Activated T-cell treated with anti-CD3 and anti-CD28 coated beads for 24 hours (primary cell): ENCODE data around the gene NHLH1.
A peak's percentile ranks its signal among the peaks of the same experiment; 100 is the strongest.
"Not testable (repeated sequence)": the region's sequence is repeated elsewhere in the genome, so short reads cannot be mapped to it uniquely, and the experiment has no call there.

Experiments used
- DNase-seq: peaks from one replicate; pipeline ENCODE4 v3.0.0-alpha.2; 2020; ENCODE audit warnings: low read depth

NHLH1 gene

GRCh38 chr1:160384812-160385211 is 17.9 kb downstream of the NHLH1 start:
- not testable (repeated sequence) for DNase-seq

- DNase-seq: not testable (repeated sequence)
Observed at GRCh38 chr1:160388406-160388805, 21.5 kb downstream of the NHLH1 start.

DNA sequence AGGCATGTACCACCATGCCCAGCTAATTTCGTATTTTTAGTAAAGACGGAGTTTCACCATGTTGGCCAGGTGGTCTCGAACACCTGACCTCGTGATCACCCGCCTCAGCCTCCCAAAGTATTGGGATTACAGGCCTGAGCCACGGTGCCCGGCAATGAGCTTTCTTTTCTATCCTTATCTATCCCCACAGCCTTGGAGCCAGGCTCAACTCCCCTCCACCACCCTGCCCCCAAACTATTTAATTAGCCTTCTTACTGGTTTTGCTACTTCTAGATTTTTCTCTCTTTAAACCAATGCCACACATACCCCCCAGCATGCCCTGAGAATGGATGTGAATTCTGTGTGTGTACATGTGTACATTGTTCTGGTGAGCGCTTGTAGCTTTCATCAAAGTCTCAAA is 27.8 kb downstream of the NHLH1 start:
- no peak for DNase-seq

GRCh38 chr1:160397651-160398050 is 30.8 kb downstream of the NHLH1 start:
- no peak for DNase-seq

DNA sequence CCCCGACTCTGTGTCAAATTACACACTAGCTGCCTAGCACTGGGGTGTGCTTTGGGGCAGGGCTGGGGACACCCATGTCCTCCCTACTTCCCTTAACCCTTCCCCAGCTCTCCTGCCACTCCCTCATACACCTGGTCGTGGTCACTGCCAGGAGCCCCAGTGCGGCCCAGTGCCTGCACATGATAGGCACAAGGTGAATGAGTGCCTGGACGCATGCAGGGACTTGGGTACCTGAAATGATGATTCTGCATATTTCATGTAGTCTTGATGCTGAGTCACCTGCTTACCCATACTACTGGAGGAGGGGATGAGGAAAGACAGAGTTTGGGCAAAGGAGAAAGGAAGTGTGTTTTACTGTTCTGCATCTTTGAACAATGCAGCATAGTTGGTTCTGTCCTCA is 32.0 kb downstream of the NHLH1 start:
- DNase-seq: no peak

DNA sequence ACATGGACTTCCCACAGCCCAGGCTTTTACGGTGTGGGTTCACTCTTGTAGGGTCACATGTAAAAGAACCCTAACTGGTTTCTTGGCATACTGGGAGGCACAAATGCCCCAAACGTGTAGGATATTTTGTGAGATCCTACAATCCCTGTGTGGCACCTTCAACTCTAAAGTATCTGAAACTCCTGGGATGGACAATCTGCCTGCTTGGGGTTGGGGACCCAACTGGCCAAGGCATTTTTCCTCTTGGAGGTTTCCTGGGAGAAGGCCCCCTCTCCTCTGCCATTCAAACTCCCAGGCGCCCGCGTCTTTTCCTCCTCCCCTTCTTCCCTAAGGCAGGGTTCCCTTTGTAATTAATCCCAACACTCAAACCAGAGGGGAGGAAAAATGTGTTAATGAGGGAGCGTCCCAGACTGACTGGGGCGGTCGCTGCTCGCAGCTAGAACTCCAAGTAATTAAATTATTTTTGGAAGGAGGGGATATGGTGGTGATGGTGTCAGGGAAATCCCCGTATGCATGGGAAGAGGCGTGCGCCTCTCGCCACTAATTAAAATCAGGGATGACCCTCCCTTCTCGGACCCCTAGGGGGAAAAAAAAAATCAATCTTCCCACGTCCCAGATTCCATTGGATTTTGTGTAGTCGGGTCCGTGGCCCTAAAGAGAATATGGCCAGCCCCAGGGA is 32.8 kb downstream of the NHLH1 start:
- no peak for DNase-seq

DNA sequence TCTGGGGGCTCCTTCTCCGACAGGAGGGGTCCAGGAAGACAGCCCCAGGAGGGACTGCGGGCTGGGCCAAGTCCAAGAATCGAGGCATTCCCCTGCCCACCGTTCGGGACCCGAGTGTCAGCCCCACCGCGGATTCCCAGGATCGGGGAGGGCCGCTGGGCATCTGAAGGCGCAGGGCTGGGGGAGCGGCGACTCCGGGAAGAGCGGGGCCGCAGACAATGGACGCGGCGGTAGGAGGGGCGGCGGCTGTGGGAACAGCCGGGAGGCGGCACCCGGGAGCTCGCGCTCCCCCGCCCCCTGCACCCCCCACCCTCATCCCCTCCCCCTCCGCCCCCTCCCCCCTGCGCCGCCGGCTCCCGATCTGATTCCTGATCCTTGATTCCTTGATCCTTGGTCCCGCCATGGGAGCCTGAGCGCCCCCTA is 33.4 kb downstream of the NHLH1 start, which contains the start of gene VANGL2:
Gene VANGL2, plus strand, starts transcription at position 342 of the 423 bp plus-strand sequence. CDS start 15,274 bp downstream, outside the sequence.
- DNase-seq: peak; percentile 19

DNA sequence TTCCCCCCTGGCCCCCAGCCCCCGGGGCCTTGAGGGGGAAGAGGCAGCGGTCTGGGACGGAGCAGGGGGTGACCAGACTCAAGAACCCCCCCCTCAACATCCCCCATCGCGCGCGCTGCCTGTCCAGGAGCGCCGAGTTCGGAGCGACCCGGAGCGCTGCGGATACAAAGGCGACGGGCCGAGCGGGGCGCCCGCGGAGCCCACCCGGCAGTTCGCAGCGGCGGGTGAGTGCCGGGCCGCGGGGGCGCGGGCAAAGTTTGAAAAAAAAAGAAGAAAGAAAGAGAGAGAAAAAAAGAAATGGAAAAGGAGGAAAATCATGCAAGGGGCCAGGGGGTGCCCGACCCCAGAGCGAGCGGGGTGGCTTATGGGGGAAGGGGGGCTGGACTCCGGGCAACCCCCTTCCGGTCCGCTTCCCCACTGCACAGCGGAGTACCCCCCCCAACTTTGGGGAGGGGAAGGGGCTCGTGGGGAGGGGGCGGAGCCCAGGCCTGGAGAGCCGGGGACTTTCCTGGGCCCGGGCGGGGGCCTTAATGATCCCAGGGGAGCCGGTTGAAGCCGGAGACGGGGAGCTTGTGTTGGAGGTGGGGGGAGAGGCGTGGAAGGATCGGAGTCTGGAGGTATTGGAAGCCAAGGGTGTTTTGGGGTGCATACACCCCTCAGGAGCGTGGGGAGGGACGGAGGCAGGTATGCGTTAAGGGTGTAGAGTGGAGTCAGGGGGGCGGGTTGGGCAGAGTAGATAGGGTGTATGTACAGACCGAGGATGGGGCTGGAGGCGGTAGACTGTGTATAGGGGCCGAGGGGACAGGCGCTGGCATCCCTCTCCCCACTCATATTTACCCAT is 34.0 kb downstream of the NHLH1 start:
- DNase-seq: no peak

DNA sequence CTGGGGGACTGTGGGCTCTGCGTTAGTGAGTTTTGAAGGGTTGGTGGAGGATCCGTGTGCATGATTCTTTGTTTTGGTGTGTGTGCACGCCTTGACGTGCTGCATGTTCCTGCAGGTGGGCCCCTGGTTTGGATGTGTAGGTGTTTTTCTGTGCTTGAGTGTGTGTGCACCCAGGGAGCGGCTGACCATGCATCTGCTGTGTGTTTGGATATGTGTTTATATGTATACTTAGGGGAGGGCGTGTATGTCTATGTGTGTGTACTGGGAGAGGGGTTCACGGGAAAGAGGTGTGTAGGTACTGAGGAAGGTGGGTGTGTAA is 34.6 kb downstream of the NHLH1 start:
- no peak for DNase-seq

- no peak for DNase-seq
Observed at GRCh38 chr1:160402001-160402795, 35.3 kb downstream of the NHLH1 start.

- no peak for DNase-seq
Observed at GRCh38 chr1:160403244-160403643, 36.4 kb downstream of the NHLH1 start.

- no peak for DNase-seq
Observed at GRCh38 chr1:160404094-160404493, 37.2 kb downstream of the NHLH1 start.

DNA sequence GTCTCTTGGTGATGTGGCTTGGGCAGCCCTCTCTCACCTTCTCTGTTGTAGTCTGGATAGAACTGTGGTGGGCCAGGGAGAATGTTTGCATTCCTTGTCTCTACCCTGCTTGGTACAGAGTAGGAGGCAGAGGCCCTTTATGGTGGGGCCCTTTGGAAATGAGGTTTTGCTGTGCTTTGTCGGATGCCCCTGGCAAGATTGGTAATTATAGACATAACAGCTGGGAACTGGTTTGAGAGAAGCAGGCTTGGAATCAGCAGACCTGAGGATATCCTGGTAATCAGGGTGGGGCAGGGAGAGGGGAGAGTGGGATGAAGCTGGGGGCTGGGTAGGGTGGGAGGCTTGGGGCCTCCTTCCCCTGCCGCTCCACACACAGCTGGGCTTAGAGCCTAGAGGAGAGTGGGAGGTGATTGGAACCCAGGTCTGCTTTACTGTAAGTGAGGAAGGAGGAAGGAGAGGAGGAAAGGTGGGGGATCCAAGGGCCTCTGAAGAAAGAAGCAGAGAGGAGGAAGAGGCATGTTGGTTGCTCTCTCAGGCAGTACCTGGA is 38.5 kb downstream of the NHLH1 start:
- no peak for DNase-seq

DNA sequence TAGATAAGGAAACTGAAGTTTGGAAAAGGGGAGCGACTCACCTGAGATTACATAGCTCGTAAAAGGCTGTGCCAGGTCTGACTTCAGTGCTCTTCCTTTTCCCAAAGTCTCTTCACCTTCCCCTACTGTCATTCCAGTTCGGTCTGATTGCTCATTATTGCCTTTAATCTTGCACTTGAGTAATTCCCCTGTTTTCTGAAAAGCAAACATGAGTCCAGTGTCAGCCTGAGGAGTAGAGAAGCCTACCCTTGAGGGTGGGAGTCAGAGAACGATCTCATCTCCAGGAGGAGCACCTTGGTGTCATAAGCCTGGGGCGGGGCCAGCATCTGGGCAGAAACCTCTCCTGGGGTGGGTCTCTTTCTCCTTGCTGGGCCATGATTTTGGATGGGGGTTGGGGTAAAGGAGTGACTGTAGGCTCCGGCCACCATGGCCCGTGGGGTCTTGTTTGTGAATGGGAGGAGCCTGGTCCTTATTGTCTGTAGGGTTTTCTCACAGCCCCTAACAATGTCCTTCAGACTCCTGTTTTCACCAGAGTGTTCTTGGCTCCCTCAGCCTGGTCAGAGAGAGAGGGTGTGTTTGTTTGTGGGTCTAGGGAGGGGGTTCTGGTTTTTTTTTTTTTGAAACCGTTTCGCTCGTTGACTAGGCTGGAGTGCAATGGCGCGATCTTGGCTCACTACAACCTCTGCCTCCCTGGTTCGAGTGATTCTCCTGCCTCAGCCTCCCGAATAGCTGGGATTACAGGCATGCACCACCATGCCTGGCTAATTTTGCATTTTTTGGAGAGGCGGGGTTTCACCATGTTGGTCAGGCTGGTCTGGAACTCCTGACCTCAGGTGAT is 39.5 kb downstream of the NHLH1 start:
- DNase-seq: no peak

GRCh38 chr1:160407839-160408801 is 41.2 kb downstream of the NHLH1 start:
- no peak for DNase-seq

DNA sequence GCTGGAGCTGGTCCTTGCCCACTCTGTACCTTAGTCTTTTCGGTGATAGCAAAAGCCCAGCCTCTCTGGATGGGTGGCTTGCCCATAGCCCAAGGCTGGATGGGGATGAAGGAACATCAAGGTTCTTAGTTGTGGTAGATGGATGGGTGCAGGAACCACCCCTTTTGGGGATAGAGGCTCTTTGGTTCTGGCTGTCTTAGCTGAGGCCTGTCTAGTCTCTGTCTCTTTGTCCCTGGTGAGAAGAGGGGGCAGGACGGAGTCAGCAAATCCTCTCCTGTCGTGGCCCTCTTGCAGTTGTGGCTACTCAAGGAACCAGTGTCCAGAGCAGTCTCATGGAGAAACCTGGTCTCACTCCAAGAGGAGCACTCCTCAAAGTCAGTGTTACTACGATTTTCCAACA is 42.0 kb downstream of the NHLH1 start:
- DNase-seq: no peak

DNA sequence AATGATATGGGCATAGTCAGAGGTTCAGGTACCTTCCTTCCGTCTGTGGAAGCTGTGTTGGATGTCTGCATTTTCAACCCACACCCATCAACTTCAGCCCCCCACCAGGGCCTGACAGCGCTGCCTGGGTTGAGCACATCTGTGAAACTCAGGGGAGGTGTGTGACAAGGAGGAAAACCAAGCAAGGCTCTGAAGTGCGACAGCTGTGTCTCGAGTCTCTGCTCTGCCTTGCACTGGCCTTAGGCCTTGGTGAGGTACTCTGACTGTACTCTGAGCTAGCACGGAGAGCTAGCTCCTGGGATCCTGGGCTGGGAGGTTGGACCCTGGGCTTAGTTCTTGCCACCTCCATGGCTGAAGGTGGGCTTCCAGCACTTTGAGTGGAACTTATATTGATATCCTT is 42.6 kb downstream of the NHLH1 start:
- no peak for DNase-seq

DNA sequence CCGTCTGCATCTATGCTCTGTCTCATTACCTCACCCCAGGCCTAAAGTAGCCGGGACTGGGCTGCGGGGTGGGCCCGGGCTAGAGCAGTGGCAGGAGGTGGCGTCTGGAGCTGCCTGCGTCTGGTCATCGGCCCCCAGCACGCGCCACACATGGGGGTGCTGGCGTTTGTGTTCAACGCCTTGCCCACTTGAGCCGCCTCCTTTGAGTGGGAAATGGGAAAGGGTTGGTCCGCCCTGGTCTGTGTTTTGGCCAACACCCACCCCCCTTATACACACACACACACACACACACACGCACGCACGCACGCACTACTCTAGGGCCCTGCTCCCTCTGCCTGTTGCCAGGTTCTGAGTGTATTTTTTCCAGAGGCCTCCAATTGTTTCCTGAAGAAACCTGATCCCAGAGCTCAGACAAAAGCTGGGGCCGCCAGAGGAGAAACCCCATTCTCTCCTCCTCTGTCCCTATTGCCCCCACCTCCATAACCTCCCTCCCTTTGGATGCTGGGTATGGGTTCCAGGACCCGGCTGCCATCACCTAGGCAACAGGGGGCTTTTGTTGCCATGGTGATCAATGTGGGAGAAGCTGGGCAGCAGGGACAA is 43.6 kb downstream of the NHLH1 start:
- DNase-seq: no peak

DNA sequence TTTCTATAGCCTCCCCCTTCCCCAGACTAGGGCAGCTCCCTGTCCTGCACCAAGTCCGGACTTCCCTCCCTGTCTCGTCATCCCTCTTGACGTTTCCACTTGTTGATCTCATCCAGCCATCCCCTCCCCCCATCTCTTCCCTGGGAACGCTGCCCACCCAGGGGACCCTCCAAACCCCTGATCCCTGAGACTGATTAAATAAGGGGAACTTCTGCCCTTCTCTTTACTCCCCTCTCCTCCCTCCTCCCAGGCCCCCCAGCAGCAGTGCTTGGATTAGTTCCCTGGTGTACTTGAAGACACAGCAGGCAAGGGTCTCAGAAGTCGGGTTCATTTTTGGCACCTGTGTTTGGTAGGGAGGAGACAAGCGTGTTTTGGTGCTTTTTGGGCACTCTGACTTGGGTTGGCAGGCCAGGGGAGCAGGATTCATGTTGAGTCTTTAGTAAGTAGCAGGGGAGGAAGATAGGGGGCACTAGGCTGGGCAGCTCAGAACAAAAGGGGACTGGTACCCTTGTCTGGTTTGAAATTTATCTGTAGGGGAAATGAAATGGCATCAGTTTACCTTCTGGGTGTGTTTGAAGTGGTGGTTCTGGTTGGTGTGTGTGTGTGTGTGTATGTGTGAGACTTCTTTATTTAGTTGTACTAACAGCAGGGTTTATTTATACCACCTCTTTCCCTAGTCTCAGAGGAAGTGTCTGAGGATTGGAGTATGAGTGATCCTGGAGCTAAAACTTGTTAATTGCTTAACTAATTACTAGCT is 44.6 kb downstream of the NHLH1 start:
- no peak for DNase-seq
